GM23338 (cell line): ENCODE measurements around the gene SCFD2. TPM values are rescaled to one million over a fixed set of nuclear protein-coding genes. Genes with fewer than 3 reads are reported as not detected.

Experiments
- ATAC-seq: fragments of 200-7000 bp; cut with Tn5 transposase; 3 replicates; pipeline ENCODE4 v1.9.1; 2020
- DNase-seq: peaks from one replicate; pipeline ENCODE4 v3.0.0-alpha.2; 2015; ENCODE audit warnings: low spot score
- H2AFZ ChIP-seq: fragments of 200-600 bp; sonication (generic); 2 replicates; pipeline ENCODE4 v1.8.0; 2016; ENCODE audit warnings: antibody characterized with exemption, mild to moderate bottlenecking, moderate library complexity
- H3F3A ChIP-seq: fragments of 200-600 bp; sonication (generic); replicated peaks from 2 replicates; pipeline ENCODE4 v1.8.0; 2017; ENCODE audit warnings: antibody characterized with exemption, mixed run types, low read depth
- H3K27ac ChIP-seq: fragments of 200-600 bp; sonication (generic); 2 replicates; pipeline ENCODE4 v1.6.1; 2016; ENCODE audit warnings: low read depth
- H3K27me3 ChIP-seq: fragments of 200-600 bp; sonication (generic); 2 replicates; pipeline ENCODE4 v1.8.0; 2016; ENCODE audit warnings: mild to moderate bottlenecking, mixed run types, moderate library complexity; ENCODE audit not compliant: insufficient read depth
- H3K36me3 ChIP-seq: fragments of 200-600 bp; sonication (generic); 2 replicates; pipeline ENCODE4 v1.8.0; 2016; ENCODE audit warnings: mild to moderate bottlenecking; ENCODE audit not compliant: insufficient read depth
- H3K4me1 ChIP-seq: fragments of 200-600 bp; sonication (generic); 2 replicates; pipeline ENCODE4 v1.8.0; 2016; ENCODE audit warnings: mild to moderate bottlenecking, moderate library complexity; ENCODE audit not compliant: insufficient read depth
- H3K4me2 ChIP-seq: fragments of 200-600 bp; sonication (generic); 2 replicates; pipeline ENCODE4 v1.7.1; 2017; ENCODE audit warnings: mixed run types
- H3K4me3 ChIP-seq: fragments of 200-600 bp; sonication (generic); 2 replicates; pipeline ENCODE4 v1.6.1; 2016; ENCODE audit warnings: mixed run types
- H3K79me2 ChIP-seq: fragments of 200-600 bp; sonication (generic); replicated peaks from 2 replicates; pipeline ENCODE4 v1.8.0; 2017; ENCODE audit warnings: mild to moderate bottlenecking; ENCODE audit not compliant: insufficient read depth
- H3K9me2 ChIP-seq: fragments of 200-600 bp; sonication (generic); 2 replicates; pipeline ENCODE4 v1.8.0; 2017; ENCODE audit not compliant: insufficient read depth
- H4K20me1 ChIP-seq: fragments of 200-600 bp; sonication (generic); replicated peaks from 2 replicates; pipeline ENCODE4 v1.8.0; 2017; ENCODE audit warnings: mild to moderate bottlenecking; ENCODE audit not compliant: insufficient read depth
- H3K27ac Mint-ChIP-seq: 2 replicates; pipeline ENCODE4 v1.8.0; 2020; ENCODE audit warnings: inconsistent platforms, mild to moderate bottlenecking, moderate library complexity, mixed read lengths
- H3K27me3 Mint-ChIP-seq: 3 replicates; pipeline ENCODE4 v1.8.0; 2022; ENCODE audit warnings: low read depth, mild to moderate bottlenecking, moderate library complexity, mixed read lengths, inconsistent platforms; ENCODE audit not compliant: insufficient read depth, poor library complexity
- H3K36me3 Mint-ChIP-seq: 3 replicates; pipeline ENCODE4 v1.8.0; 2021; ENCODE audit warnings: low read depth, mild to moderate bottlenecking, inconsistent platforms, moderate library complexity, mixed read lengths
- H3K4me1 Mint-ChIP-seq: 3 replicates; pipeline ENCODE4 v1.8.0; 2020; ENCODE audit warnings: mild to moderate bottlenecking, inconsistent platforms, mixed read lengths
- H3K4me3 Mint-ChIP-seq: 3 replicates; pipeline ENCODE4 v1.8.0; 2021; ENCODE audit warnings: moderate library complexity, mild to moderate bottlenecking, inconsistent platforms, mixed read lengths
- H3K9me3 Mint-ChIP-seq: 3 replicates; pipeline ENCODE4 v1.8.0; 2020; ENCODE audit warnings: moderate library complexity, mild to moderate bottlenecking, inconsistent platforms, mixed read lengths
- EZH2 ChIP-seq: fragments of 200-600 bp; sonication (generic); IDR thresholded peaks from one replicate; pipeline ENCODE4 v1.8.0; 2017; ENCODE audit warnings: antibody characterized with exemption, mild to moderate bottlenecking, low read depth; ENCODE audit not compliant: unreplicated experiment
- EZH2phosphoT487 ChIP-seq: fragments of 200-600 bp; sonication (generic); IDR thresholded peaks from one replicate; pipeline ENCODE4 v1.8.1; 2018; ENCODE audit warnings: antibody characterized with exemption; ENCODE audit not compliant: unreplicated experiment
- NANOG ChIP-seq: IDR thresholded peaks from 2 replicates; pipeline ENCODE4 v1.6.1; 2016; ENCODE audit warnings: antibody characterized with exemption, borderline replicate concordance
- POLR2AphosphoS5 ChIP-seq: IDR thresholded peaks from 2 replicates; pipeline ENCODE4 v1.6.1; 2016; ENCODE audit warnings: antibody characterized with exemption, low read depth
- REST ChIP-seq: IDR thresholded peaks from one replicate; pipeline ENCODE4 v1.6.1; 2018; ENCODE audit warnings: antibody characterized with exemption; ENCODE audit not compliant: unreplicated experiment
- STAT1 ChIP-seq: IDR thresholded peaks from one replicate; pipeline ENCODE4 v1.6.1; 2016; ENCODE audit warnings: antibody characterized with exemption; ENCODE audit not compliant: unreplicated experiment
- ZNF114 ChIP-seq: fragments of 250-450 bp; sonication (Bioruptor Pico); IDR thresholded peaks from 2 replicates; pipeline ENCODE4 v1.5.0; 2020; ENCODE audit warnings: mild to moderate bottlenecking, moderate library complexity
- ZNF331 ChIP-seq: fragments of 250-450 bp; sonication (Bioruptor Pico); IDR thresholded peaks from 2 replicates; pipeline ENCODE4 v1.5.0; 2020; ENCODE audit warnings: low read depth, mild to moderate bottlenecking, moderate library complexity
- polyA plus RNA-seq: library from polyadenylated mRNA; unstranded; fragments of >200 nt; fragmentation: Nextera tagmentation; extraction: Ambion mirVana; gene quantifications from 2 replicates; pipeline ENCODE4 v1.2.1, GENCODE V29; 2016
- total RNA-seq: library from RNA; depleted of rRNA; stranded (reverse); fragments of >200 nt; shearing (Covaris generic); gene quantifications from 2 replicates; pipeline ENCODE4 v1.2.3, GENCODE V29; 2014
- TF ChIP-seq, protein P1 (sequence below): fragments of 250-450 bp; sonication (Bioruptor Pico); IDR thresholded peaks from 2 replicates; pipeline ENCODE4 v1.5.0; 2020; ENCODE audit warnings: mild to moderate bottlenecking, moderate library complexity
- TF ChIP-seq, protein P2 (sequence below): IDR thresholded peaks from 2 replicates; pipeline ENCODE4 v1.6.1; 2016; ENCODE audit warnings: antibody characterized with exemption

SCFD2 gene
- total and polyA plus RNA-seq, 2 experiments from 2014 or later, result 5.7 to 17.5 TPM

DNA sequence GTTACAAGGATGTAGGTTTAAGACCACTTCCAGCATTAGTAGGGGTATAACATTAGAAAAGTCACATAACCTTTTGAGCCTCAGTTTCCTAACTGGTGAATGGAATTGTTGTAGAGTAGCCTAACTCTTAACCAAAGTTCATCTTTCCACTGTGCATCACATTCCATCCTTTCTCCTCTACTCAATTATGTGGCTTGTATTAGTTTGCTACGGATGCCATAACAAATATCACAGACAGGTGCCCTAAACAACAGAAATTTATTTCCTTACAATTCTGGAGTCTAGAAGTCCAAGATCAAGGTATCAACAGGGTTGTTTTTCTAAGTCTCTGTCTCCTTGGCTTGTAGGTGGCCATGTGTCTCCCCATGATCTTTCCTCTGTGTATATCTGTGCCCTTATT is 271.8 kb downstream of the SCFD2 start:
- Histone ChIP-seq H3K27ac (no peak overlapping the region), H2AFZ (no peak overlapping the region), H3F3A (no peaks in the 10 kb centered on the region), H3K9me2 (peaks cover 4% of the 10 kb centered on the region), H3K4me1 (no peaks in the 10 kb centered on the region), H3K79me2 (no peaks in the 10 kb centered on the region), H3K36me3 (no peaks in the 10 kb centered on the region), H3K27me3 (no peaks in the 10 kb centered on the region), H3K4me2 (no peak overlapping the region), H3K4me3 (no peak overlapping the region), H4K20me1 (no peaks in the 10 kb centered on the region)
- ATAC-seq (no peak), DNase-seq (no peak)
- Mint-ChIP-seq H3K27ac (no peak overlapping the region), H3K27me3 (no peaks in the 10 kb centered on the region), H3K4me1 (no peaks in the 10 kb centered on the region), H3K4me3 (no peak overlapping the region), H3K9me3 (peaks cover 4% of the 10 kb centered on the region; the same call in 1 of the 3 replicates), H3K36me3 (no peaks in the 10 kb centered on the region)
- TF ChIP-seq, protein P1, sequence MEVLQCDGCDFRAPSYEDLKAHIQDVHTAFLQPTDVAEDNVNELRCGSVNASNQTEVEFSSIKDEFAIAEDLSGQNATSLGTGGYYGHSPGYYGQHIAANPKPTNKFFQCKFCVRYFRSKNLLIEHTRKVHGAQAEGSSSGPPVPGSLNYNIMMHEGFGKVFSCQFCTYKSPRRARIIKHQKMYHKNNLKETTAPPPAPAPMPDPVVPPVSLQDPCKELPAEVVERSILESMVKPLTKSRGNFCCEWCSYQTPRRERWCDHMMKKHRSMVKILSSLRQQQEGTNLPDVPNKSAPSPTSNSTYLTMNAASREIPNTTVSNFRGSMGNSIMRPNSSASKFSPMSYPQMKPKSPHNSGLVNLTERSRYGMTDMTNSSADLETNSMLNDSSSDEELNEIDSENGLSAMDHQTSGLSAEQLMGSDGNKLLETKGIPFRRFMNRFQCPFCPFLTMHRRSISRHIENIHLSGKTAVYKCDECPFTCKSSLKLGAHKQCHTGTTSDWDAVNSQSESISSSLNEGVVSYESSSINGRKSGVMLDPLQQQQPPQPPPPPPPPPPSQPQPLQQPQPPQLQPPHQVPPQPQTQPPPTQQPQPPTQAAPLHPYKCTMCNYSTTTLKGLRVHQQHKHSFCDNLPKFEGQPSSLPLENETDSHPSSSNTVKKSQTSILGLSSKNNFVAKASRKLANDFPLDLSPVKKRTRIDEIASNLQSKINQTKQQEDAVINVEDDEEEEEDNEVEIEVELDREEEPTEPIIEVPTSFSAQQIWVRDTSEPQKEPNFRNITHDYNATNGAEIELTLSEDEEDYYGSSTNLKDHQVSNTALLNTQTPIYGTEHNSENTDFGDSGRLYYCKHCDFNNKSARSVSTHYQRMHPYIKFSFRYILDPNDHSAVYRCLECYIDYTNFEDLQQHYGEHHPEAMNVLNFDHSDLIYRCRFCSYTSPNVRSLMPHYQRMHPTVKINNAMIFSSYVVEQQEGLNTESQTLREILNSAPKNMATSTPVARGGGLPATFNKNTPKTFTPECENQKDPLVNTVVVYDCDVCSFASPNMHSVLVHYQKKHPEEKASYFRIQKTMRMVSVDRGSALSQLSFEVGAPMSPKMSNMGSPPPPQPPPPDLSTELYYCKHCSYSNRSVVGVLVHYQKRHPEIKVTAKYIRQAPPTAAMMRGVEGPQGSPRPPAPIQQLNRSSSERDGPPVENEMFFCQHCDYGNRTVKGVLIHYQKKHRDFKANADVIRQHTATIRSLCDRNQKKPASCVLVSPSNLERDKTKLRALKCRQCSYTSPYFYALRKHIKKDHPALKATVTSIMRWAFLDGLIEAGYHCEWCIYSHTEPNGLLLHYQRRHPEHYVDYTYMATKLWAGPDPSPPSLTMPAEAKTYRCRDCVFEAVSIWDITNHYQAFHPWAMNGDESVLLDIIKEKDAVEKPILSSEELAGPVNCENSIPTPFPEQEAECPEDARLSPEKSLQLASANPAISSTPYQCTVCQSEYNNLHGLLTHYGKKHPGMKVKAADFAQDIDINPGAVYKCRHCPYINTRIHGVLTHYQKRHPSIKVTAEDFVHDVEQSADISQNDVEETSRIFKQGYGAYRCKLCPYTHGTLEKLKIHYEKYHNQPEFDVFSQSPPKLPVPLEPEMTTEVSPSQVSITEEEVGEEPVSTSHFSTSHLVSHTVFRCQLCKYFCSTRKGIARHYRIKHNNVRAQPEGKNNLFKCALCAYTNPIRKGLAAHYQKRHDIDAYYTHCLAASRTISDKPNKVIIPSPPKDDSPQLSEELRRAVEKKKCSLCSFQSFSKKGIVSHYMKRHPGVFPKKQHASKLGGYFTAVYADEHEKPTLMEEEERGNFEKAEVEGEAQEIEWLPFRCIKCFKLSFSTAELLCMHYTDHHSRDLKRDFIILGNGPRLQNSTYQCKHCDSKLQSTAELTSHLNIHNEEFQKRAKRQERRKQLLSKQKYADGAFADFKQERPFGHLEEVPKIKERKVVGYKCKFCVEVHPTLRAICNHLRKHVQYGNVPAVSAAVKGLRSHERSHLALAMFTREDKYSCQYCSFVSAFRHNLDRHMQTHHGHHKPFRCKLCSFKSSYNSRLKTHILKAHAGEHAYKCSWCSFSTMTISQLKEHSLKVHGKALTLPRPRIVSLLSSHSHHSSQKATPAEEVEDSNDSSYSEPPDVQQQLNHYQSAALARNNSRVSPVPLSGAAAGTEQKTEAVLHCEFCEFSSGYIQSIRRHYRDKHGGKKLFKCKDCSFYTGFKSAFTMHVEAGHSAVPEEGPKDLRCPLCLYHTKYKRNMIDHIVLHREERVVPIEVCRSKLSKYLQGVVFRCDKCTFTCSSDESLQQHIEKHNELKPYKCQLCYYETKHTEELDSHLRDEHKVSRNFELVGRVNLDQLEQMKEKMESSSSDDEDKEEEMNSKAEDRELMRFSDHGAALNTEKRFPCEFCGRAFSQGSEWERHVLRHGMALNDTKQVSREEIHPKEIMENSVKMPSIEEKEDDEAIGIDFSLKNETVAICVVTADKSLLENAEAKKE (CRISPR knock-in tag), result no peak
- TF ChIP-seq ZNF331 (CRISPR knock-in tag), result no peak
- no peak for TF ChIP-seq STAT1
- TF ChIP-seq EZH2, result no peak
- TF ChIP-seq, protein P2, sequence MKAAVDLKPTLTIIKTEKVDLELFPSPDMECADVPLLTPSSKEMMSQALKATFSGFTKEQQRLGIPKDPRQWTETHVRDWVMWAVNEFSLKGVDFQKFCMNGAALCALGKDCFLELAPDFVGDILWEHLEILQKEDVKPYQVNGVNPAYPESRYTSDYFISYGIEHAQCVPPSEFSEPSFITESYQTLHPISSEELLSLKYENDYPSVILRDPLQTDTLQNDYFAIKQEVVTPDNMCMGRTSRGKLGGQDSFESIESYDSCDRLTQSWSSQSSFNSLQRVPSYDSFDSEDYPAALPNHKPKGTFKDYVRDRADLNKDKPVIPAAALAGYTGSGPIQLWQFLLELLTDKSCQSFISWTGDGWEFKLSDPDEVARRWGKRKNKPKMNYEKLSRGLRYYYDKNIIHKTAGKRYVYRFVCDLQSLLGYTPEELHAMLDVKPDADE, result no peak
- TF ChIP-seq ZNF114 (CRISPR knock-in tag), result no peak
- no peak for TF ChIP-seq EZH2phosphoT487
- no peak for TF ChIP-seq REST
- TF ChIP-seq NANOG, result no peak
- TF ChIP-seq POLR2AphosphoS5, result no peak
